GM23338 (cell line): ENCODE measurements around the gene DYNLRB1. TPM values are rescaled to one million over a fixed set of nuclear protein-coding genes. Genes with fewer than 3 reads are reported as not detected.

Experiments
- ATAC-seq: fragments of 200-7000 bp; cut with Tn5 transposase; 3 replicates; pipeline ENCODE4 v1.9.1; 2020
- DNase-seq: peaks from one replicate; pipeline ENCODE4 v3.0.0-alpha.2; 2015; ENCODE audit warnings: low spot score
- H2AFZ ChIP-seq: fragments of 200-600 bp; sonication (generic); 2 replicates; pipeline ENCODE4 v1.8.0; 2016; ENCODE audit warnings: antibody characterized with exemption, mild to moderate bottlenecking, moderate library complexity
- H3F3A ChIP-seq: fragments of 200-600 bp; sonication (generic); replicated peaks from 2 replicates; pipeline ENCODE4 v1.8.0; 2017; ENCODE audit warnings: antibody characterized with exemption, mixed run types, low read depth
- H3K27ac ChIP-seq: fragments of 200-600 bp; sonication (generic); 2 replicates; pipeline ENCODE4 v1.6.1; 2016; ENCODE audit warnings: low read depth
- H3K27me3 ChIP-seq: fragments of 200-600 bp; sonication (generic); 2 replicates; pipeline ENCODE4 v1.8.0; 2016; ENCODE audit warnings: mild to moderate bottlenecking, mixed run types, moderate library complexity; ENCODE audit not compliant: insufficient read depth
- H3K36me3 ChIP-seq: fragments of 200-600 bp; sonication (generic); 2 replicates; pipeline ENCODE4 v1.8.0; 2016; ENCODE audit warnings: mild to moderate bottlenecking; ENCODE audit not compliant: insufficient read depth
- H3K4me1 ChIP-seq: fragments of 200-600 bp; sonication (generic); 2 replicates; pipeline ENCODE4 v1.8.0; 2016; ENCODE audit warnings: mild to moderate bottlenecking, moderate library complexity; ENCODE audit not compliant: insufficient read depth
- H3K4me2 ChIP-seq: fragments of 200-600 bp; sonication (generic); 2 replicates; pipeline ENCODE4 v1.7.1; 2017; ENCODE audit warnings: mixed run types
- H3K4me3 ChIP-seq: fragments of 200-600 bp; sonication (generic); 2 replicates; pipeline ENCODE4 v1.6.1; 2016; ENCODE audit warnings: mixed run types
- H3K79me2 ChIP-seq: fragments of 200-600 bp; sonication (generic); replicated peaks from 2 replicates; pipeline ENCODE4 v1.8.0; 2017; ENCODE audit warnings: mild to moderate bottlenecking; ENCODE audit not compliant: insufficient read depth
- H3K9me2 ChIP-seq: fragments of 200-600 bp; sonication (generic); 2 replicates; pipeline ENCODE4 v1.8.0; 2017; ENCODE audit not compliant: insufficient read depth
- H4K20me1 ChIP-seq: fragments of 200-600 bp; sonication (generic); replicated peaks from 2 replicates; pipeline ENCODE4 v1.8.0; 2017; ENCODE audit warnings: mild to moderate bottlenecking; ENCODE audit not compliant: insufficient read depth
- H3K27ac Mint-ChIP-seq: 2 replicates; pipeline ENCODE4 v1.8.0; 2020; ENCODE audit warnings: inconsistent platforms, mild to moderate bottlenecking, moderate library complexity, mixed read lengths
- H3K27me3 Mint-ChIP-seq: 3 replicates; pipeline ENCODE4 v1.8.0; 2022; ENCODE audit warnings: low read depth, mild to moderate bottlenecking, moderate library complexity, mixed read lengths, inconsistent platforms; ENCODE audit not compliant: insufficient read depth, poor library complexity
- H3K36me3 Mint-ChIP-seq: 3 replicates; pipeline ENCODE4 v1.8.0; 2021; ENCODE audit warnings: low read depth, mild to moderate bottlenecking, inconsistent platforms, moderate library complexity, mixed read lengths
- H3K4me1 Mint-ChIP-seq: 3 replicates; pipeline ENCODE4 v1.8.0; 2020; ENCODE audit warnings: mild to moderate bottlenecking, inconsistent platforms, mixed read lengths
- H3K4me3 Mint-ChIP-seq: 3 replicates; pipeline ENCODE4 v1.8.0; 2021; ENCODE audit warnings: moderate library complexity, mild to moderate bottlenecking, inconsistent platforms, mixed read lengths
- H3K9me3 Mint-ChIP-seq: 3 replicates; pipeline ENCODE4 v1.8.0; 2020; ENCODE audit warnings: moderate library complexity, mild to moderate bottlenecking, inconsistent platforms, mixed read lengths
- CREB1 ChIP-seq: fragments of 250-450 bp; sonication (Bioruptor Pico); IDR thresholded peaks from 2 replicates; pipeline ENCODE4 v1.5.0; 2020; ENCODE audit warnings: low read depth, mild to moderate bottlenecking, moderate library complexity
- EZH2 ChIP-seq: fragments of 200-600 bp; sonication (generic); IDR thresholded peaks from one replicate; pipeline ENCODE4 v1.8.0; 2017; ENCODE audit warnings: antibody characterized with exemption, mild to moderate bottlenecking, low read depth; ENCODE audit not compliant: unreplicated experiment
- EZH2phosphoT487 ChIP-seq: fragments of 200-600 bp; sonication (generic); IDR thresholded peaks from one replicate; pipeline ENCODE4 v1.8.1; 2018; ENCODE audit warnings: antibody characterized with exemption; ENCODE audit not compliant: unreplicated experiment
- NANOG ChIP-seq: IDR thresholded peaks from 2 replicates; pipeline ENCODE4 v1.6.1; 2016; ENCODE audit warnings: antibody characterized with exemption, borderline replicate concordance
- STAT1 ChIP-seq: IDR thresholded peaks from one replicate; pipeline ENCODE4 v1.6.1; 2016; ENCODE audit warnings: antibody characterized with exemption; ENCODE audit not compliant: unreplicated experiment
- ZNF114 ChIP-seq: fragments of 250-450 bp; sonication (Bioruptor Pico); IDR thresholded peaks from 2 replicates; pipeline ENCODE4 v1.5.0; 2020; ENCODE audit warnings: mild to moderate bottlenecking, moderate library complexity
- ZNF331 ChIP-seq: fragments of 250-450 bp; sonication (Bioruptor Pico); IDR thresholded peaks from 2 replicates; pipeline ENCODE4 v1.5.0; 2020; ENCODE audit warnings: low read depth, mild to moderate bottlenecking, moderate library complexity
- polyA plus RNA-seq: library from polyadenylated mRNA; unstranded; fragments of >200 nt; fragmentation: Nextera tagmentation; extraction: Ambion mirVana; gene quantifications from 2 replicates; pipeline ENCODE4 v1.2.1, GENCODE V29; 2016
- total RNA-seq: library from RNA; depleted of rRNA; stranded (reverse); fragments of >200 nt; shearing (Covaris generic); gene quantifications from 2 replicates; pipeline ENCODE4 v1.2.3, GENCODE V29; 2014
- TF ChIP-seq, protein P1 (sequence below): IDR thresholded peaks from one replicate; pipeline ENCODE4 v1.6.1; 2018; ENCODE audit warnings: antibody characterized with exemption; ENCODE audit not compliant: unreplicated experiment
- TF ChIP-seq, protein P2 (sequence below): fragments of 250-450 bp; sonication (Bioruptor Pico); IDR thresholded peaks from 2 replicates; pipeline ENCODE4 v1.5.0; 2020; ENCODE audit warnings: mild to moderate bottlenecking, moderate library complexity
- TF ChIP-seq, protein P3 (sequence below): IDR thresholded peaks from 2 replicates; pipeline ENCODE4 v1.6.1; 2016; ENCODE audit warnings: antibody characterized with exemption

The DYNLRB1 gene
- total and polyA plus RNA-seq, 2 experiments from 2014 or later, result 107 to 376 TPM

DNA sequence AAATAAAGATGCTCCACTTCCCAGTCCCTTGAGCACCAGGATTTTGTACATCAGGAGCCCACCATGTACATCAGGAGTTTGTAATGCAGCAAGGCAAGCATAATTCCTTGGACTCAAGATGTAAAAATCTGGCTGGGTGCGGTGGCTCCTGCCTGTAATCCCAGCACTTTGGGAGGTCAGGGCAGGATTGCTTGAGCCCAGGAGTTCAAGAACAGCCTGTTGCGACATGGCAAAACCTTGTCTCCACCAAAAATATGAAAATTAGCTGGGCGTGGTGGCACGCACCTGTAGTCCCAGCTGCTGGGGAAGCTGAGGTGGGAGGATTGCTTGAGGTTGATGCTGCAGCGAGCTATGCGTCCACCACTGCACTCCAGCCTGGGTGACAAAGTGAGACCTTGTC, 26.2 kb downstream of the DYNLRB1 start (continued):
- TF ChIP-seq, protein P1, sequence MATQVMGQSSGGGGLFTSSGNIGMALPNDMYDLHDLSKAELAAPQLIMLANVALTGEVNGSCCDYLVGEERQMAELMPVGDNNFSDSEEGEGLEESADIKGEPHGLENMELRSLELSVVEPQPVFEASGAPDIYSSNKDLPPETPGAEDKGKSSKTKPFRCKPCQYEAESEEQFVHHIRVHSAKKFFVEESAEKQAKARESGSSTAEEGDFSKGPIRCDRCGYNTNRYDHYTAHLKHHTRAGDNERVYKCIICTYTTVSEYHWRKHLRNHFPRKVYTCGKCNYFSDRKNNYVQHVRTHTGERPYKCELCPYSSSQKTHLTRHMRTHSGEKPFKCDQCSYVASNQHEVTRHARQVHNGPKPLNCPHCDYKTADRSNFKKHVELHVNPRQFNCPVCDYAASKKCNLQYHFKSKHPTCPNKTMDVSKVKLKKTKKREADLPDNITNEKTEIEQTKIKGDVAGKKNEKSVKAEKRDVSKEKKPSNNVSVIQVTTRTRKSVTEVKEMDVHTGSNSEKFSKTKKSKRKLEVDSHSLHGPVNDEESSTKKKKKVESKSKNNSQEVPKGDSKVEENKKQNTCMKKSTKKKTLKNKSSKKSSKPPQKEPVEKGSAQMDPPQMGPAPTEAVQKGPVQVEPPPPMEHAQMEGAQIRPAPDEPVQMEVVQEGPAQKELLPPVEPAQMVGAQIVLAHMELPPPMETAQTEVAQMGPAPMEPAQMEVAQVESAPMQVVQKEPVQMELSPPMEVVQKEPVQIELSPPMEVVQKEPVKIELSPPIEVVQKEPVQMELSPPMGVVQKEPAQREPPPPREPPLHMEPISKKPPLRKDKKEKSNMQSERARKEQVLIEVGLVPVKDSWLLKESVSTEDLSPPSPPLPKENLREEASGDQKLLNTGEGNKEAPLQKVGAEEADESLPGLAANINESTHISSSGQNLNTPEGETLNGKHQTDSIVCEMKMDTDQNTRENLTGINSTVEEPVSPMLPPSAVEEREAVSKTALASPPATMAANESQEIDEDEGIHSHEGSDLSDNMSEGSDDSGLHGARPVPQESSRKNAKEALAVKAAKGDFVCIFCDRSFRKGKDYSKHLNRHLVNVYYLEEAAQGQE, result no peak
- no peak for TF ChIP-seq STAT1
- TF ChIP-seq, protein P2, sequence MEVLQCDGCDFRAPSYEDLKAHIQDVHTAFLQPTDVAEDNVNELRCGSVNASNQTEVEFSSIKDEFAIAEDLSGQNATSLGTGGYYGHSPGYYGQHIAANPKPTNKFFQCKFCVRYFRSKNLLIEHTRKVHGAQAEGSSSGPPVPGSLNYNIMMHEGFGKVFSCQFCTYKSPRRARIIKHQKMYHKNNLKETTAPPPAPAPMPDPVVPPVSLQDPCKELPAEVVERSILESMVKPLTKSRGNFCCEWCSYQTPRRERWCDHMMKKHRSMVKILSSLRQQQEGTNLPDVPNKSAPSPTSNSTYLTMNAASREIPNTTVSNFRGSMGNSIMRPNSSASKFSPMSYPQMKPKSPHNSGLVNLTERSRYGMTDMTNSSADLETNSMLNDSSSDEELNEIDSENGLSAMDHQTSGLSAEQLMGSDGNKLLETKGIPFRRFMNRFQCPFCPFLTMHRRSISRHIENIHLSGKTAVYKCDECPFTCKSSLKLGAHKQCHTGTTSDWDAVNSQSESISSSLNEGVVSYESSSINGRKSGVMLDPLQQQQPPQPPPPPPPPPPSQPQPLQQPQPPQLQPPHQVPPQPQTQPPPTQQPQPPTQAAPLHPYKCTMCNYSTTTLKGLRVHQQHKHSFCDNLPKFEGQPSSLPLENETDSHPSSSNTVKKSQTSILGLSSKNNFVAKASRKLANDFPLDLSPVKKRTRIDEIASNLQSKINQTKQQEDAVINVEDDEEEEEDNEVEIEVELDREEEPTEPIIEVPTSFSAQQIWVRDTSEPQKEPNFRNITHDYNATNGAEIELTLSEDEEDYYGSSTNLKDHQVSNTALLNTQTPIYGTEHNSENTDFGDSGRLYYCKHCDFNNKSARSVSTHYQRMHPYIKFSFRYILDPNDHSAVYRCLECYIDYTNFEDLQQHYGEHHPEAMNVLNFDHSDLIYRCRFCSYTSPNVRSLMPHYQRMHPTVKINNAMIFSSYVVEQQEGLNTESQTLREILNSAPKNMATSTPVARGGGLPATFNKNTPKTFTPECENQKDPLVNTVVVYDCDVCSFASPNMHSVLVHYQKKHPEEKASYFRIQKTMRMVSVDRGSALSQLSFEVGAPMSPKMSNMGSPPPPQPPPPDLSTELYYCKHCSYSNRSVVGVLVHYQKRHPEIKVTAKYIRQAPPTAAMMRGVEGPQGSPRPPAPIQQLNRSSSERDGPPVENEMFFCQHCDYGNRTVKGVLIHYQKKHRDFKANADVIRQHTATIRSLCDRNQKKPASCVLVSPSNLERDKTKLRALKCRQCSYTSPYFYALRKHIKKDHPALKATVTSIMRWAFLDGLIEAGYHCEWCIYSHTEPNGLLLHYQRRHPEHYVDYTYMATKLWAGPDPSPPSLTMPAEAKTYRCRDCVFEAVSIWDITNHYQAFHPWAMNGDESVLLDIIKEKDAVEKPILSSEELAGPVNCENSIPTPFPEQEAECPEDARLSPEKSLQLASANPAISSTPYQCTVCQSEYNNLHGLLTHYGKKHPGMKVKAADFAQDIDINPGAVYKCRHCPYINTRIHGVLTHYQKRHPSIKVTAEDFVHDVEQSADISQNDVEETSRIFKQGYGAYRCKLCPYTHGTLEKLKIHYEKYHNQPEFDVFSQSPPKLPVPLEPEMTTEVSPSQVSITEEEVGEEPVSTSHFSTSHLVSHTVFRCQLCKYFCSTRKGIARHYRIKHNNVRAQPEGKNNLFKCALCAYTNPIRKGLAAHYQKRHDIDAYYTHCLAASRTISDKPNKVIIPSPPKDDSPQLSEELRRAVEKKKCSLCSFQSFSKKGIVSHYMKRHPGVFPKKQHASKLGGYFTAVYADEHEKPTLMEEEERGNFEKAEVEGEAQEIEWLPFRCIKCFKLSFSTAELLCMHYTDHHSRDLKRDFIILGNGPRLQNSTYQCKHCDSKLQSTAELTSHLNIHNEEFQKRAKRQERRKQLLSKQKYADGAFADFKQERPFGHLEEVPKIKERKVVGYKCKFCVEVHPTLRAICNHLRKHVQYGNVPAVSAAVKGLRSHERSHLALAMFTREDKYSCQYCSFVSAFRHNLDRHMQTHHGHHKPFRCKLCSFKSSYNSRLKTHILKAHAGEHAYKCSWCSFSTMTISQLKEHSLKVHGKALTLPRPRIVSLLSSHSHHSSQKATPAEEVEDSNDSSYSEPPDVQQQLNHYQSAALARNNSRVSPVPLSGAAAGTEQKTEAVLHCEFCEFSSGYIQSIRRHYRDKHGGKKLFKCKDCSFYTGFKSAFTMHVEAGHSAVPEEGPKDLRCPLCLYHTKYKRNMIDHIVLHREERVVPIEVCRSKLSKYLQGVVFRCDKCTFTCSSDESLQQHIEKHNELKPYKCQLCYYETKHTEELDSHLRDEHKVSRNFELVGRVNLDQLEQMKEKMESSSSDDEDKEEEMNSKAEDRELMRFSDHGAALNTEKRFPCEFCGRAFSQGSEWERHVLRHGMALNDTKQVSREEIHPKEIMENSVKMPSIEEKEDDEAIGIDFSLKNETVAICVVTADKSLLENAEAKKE (CRISPR knock-in tag), result no peak

DNA sequence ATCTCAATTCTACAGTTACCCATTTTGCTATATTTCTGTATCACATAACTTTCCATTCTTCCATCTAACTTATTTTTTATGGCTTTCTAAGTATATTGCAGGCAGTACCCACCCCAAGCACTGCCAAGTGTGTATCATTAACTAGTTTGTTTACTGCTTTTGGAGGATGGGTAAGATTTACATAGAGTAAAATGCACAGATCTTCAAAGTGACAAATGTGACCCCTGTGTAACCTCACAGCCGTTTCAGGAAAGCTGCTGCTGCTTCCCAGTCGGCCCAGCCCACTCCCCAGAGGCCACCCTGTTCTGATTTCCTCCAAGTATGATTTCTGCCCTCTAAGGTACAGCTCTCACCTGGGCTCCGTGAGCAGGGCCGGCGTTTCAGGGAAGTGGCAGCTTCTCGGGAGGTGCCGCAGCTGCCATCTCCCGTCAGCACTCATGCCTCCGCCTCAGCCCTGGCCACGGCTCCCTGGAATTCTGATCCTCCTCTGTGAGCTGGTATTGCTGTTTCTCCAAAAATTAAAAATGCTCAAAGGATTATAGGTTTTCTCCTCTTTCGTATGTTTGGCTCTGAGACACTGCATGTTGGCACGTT, 27.3 kb downstream of the DYNLRB1 start:
- ATAC-seq (no peak), DNase-seq (no peak)
- no peak overlapping the region for H3K27ac ChIP-seq
- H3F3A ChIP-seq, result no peaks in the 10 kb centered on the region
- no peaks in the 10 kb centered on the region for H3K79me2 ChIP-seq
- peak overlapping the region; percentile 78; the same call in 1 of the 2 replicates for H3K4me2 ChIP-seq
- H3K9me2 ChIP-seq, result no peaks in the 10 kb centered on the region
- no peaks in the 10 kb centered on the region; the same call in 1 of the 2 replicates for H4K20me1 ChIP-seq
- no peak overlapping the region for H3K4me3 ChIP-seq
- 0 out of 3 replicates have a peak, but pooled peaks cover 3% of the 10 kb centered on the region for H3K9me3 Mint-ChIP-seq
- H2AFZ ChIP-seq, result no peak overlapping the region
- peaks cover 17% of the 10 kb centered on the region for H3K4me1 Mint-ChIP-seq
- H3K4me1 ChIP-seq, result no peaks in the 10 kb centered on the region; the same call in 1 of the 2 replicates
- H3K27me3 Mint-ChIP-seq, result peaks cover 18% of the 10 kb centered on the region
- peaks cover 11% of the 10 kb centered on the region for H3K36me3 ChIP-seq
- peaks cover 13% of the 10 kb centered on the region for H3K36me3 Mint-ChIP-seq
- no peak overlapping the region for H3K27ac Mint-ChIP-seq
- peaks cover 5% of the 10 kb centered on the region; the same call in 1 of the 2 replicates for H3K27me3 ChIP-seq
- H3K4me3 Mint-ChIP-seq, result no peak overlapping the region
- no peak for TF ChIP-seq NANOG
- TF ChIP-seq STAT1, result no peak
- TF ChIP-seq, protein P3, sequence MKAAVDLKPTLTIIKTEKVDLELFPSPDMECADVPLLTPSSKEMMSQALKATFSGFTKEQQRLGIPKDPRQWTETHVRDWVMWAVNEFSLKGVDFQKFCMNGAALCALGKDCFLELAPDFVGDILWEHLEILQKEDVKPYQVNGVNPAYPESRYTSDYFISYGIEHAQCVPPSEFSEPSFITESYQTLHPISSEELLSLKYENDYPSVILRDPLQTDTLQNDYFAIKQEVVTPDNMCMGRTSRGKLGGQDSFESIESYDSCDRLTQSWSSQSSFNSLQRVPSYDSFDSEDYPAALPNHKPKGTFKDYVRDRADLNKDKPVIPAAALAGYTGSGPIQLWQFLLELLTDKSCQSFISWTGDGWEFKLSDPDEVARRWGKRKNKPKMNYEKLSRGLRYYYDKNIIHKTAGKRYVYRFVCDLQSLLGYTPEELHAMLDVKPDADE, result no peak
- no peak for TF ChIP-seq ZNF114 (CRISPR knock-in tag)
- no peak for TF ChIP-seq EZH2phosphoT487
- TF ChIP-seq, protein P1, result no peak
- no peak for TF ChIP-seq CREB1 (CRISPR knock-in tag)
- no peak for TF ChIP-seq ZNF331 (CRISPR knock-in tag)
- no peak for TF ChIP-seq EZH2
